ENCODE data around the gene FAT3. TPM values are rescaled to one million over a fixed set of nuclear protein-coding genes. Genes with fewer than 3 reads are reported as not detected.

The FAT3 gene
- total and polyA plus RNA-seq, 2 donors (not counting 3 experiments of a cell fraction or from before 2014, with no cell fraction given), result 0.08 to 1.4 TPM

GRCh38 chr11:92267278-92267677, 42.7 kb downstream of the FAT3 start:
- H3K4me3 ChIP-seq (replicated peaks in 1 of 3; ENCODE audit: insufficient read depth in 1 of 3, low read depth in 1 of 3, low read length in 3 of 3), result no peak overlapping the region
- POLR2A ChIA-PET, result no interaction called here

More at GRCh38 chr11:92267278-92267677, 42.7 kb downstream of the FAT3 start:
- dilution Hi-C loops (cut with MboI; ENCODE audit: extremely low pct_ligation_motif_present, low sequenced_read_pairs) (no loop called here), intact Hi-C loops (cut with micrococcal nuclease) (no loop called here)
- Histone ChIP-seq H2AFZ (ENCODE audit: low read depth, low read length) (no peak overlapping the region), H3K36me3 (ENCODE audit: control insufficient read depth in 2 of 2, extremely low read depth in 1 of 2, insufficient read depth in 2 of 2, low read length in 2 of 2) (no peaks in the 10 kb centered on the region), H3K27ac (ENCODE audit: insufficient read depth, low read depth, low read length) (no peak overlapping the region), H3K4me1 (ENCODE audit: control insufficient read depth, extremely low read depth, insufficient read depth, low read length) (peaks cover 2% of the 10 kb centered on the region), H3K9me3 (replicated peaks; ENCODE audit: control insufficient read depth, insufficient read depth, low read length) (no peaks in the 10 kb centered on the region), H3K27me3 (ENCODE audit: control insufficient read depth in 2 of 2, insufficient read depth in 2 of 2, low read length in 2 of 2) (no peaks in the 10 kb centered on the region), H4K20me1 (replicated peaks; ENCODE audit: control insufficient read depth, extremely low read depth, insufficient read depth, low read length) (no peaks in the 10 kb centered on the region), H3K9ac (replicated peaks; ENCODE audit: extremely low read depth, insufficient read depth, low read length) (no peak overlapping the region), H3K9me1 (replicated peaks; ENCODE audit: control insufficient read depth, extremely low read depth, insufficient read depth, low read length) (no peaks in the 10 kb centered on the region), H3K4me2 (ENCODE audit: insufficient read depth, low read length) (no peak overlapping the region), H3K79me2 (ENCODE audit: control insufficient read depth, insufficient read depth, low read length) (no peaks in the 10 kb centered on the region)
- BruUV-seq (replicated peaks), result no TSS peak
- CTCF ChIA-PET, result interaction anchor here (0.8 kb wide), 1 partner anchor 37 kb away, joined by 3 read pairs; no protein-coding TSS in a partner anchor
- DNase-seq (ENCODE audit: low read depth, low spot score) (no peak), FAIRE-seq (no peak)
- TF ChIP-seq, protein P1, sequence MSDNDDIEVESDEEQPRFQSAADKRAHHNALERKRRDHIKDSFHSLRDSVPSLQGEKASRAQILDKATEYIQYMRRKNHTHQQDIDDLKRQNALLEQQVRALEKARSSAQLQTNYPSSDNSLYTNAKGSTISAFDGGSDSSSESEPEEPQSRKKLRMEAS (IDR thresholded peaks at IDR 0.05; ENCODE audit: insufficient read depth, insufficient read length), result no peak
- TF ChIP-seq MYC (IDR thresholded peaks at IDR 0.05; ENCODE audit: low read depth, low read length) (no peak), GATA2 (IDR thresholded peaks at IDR 0.05; ENCODE audit: insufficient read depth, insufficient read length, low read depth, low read length) (no peak), POLR2A (IDR thresholded peaks at IDR 0.05; ENCODE audit: low read depth, low read length) (no peak), EZH2 (IDR thresholded peaks at IDR 0.05; ENCODE audit: borderline replicate concordance, low read depth, low read length, severe bottlenecking) (no peak), POLR2AphosphoS5 (IDR thresholded peaks at IDR 0.05; ENCODE audit: insufficient read depth, low read depth, low read length) (no peak), CTCF (IDR thresholded peaks at IDR 0.05; ENCODE audit: extremely low read depth in 1 of 2, insufficient read depth in 1 of 2, low read depth in 1 of 2, low read length in 2 of 2) (no peak), JUN (IDR thresholded peaks at IDR 0.05; ENCODE audit: borderline replicate concordance, insufficient read depth, insufficient read length, low read depth) (no peak), FOS (IDR thresholded peaks at IDR 0.05; ENCODE audit: borderline replicate concordance, insufficient read depth, low read length) (no peak)

Measured in endothelial cell of umbilical vein (primary cell).